Right lobe of liver (tissue), 4 donors: ENCODE results near the gene U2AF1.
"Not testable (repeated sequence)": the region's sequence is repeated elsewhere in the genome, so short reads cannot be mapped to it uniquely, and the experiment has no call there.

Experiments used
- POLR2A ChIP-seq: fragments of 450-650 bp; IDR thresholded peaks from one replicate; pipeline ENCODE4 v1.6.1; 2017; ENCODE audit warnings: antibody characterized with exemption, mild to moderate bottlenecking
- TF ChIP-seq, protein P1 (sequence below), 4 donors: fragments of 200-600 bp in 3 of 4; fragments of 450-650 bp in 1 of 4; IDR thresholded peaks; one replicate each; pipeline versions ENCODE4 v1.5.1 to v1.8.0; 2016 to 2022; ENCODE audit warnings: antibody characterized with exemption in 4 of 4, mild to moderate bottlenecking in 2 of 4
- donor health status: DM: no; HTN: no; CAD: no.
- donor health status: DM: no; HTN: no; CAD: no.
- donor health status: DM: no; HTN: yes; CAD: no.

DNA sequence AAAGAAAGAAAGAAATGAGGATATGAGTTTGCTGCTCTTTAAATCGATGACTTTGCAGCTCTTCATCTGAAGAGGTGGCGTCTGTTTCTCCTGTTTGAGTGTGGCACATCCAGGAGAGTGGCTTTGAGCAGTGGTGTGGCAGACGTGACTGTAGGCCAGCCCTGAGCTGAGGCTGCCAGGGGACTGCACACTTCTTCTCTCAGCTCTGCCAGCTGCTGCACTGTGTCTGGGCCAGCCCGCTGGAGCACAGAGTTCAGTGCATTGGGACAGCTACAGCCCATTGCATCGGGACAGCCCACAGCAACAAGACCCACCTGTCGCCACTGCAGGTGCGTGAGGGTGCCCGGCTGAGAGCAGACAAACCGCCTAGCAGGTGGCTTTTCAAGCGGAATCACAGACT, 27.1 kb upstream of the U2AF1 start:
- TF ChIP-seq, protein P1, sequence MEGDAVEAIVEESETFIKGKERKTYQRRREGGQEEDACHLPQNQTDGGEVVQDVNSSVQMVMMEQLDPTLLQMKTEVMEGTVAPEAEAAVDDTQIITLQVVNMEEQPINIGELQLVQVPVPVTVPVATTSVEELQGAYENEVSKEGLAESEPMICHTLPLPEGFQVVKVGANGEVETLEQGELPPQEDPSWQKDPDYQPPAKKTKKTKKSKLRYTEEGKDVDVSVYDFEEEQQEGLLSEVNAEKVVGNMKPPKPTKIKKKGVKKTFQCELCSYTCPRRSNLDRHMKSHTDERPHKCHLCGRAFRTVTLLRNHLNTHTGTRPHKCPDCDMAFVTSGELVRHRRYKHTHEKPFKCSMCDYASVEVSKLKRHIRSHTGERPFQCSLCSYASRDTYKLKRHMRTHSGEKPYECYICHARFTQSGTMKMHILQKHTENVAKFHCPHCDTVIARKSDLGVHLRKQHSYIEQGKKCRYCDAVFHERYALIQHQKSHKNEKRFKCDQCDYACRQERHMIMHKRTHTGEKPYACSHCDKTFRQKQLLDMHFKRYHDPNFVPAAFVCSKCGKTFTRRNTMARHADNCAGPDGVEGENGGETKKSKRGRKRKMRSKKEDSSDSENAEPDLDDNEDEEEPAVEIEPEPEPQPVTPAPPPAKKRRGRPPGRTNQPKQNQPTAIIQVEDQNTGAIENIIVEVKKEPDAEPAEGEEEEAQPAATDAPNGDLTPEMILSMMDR (IDR thresholded peaks at IDR 0.05), result not testable (repeated sequence)
- TF ChIP-seq POLR2A, result not testable (repeated sequence)
